ENCODE data around the gene PITPNM1. TPM values are rescaled to one million over a fixed set of nuclear protein-coding genes. Genes with fewer than 3 reads are reported as not detected.

Gene PITPNM1
- total RNA-seq, 1 experiment from 2014 or later = 55.9 TPM

GRCh38 chr11:67520856-67521824, 16.0 kb upstream of the PITPNM1 start:
- H3K36me3 ChIP-seq (ENCODE audit: insufficient read depth, low read length, poor library complexity, severe bottlenecking) = no peaks in the 10 kb centered on the region
- no TSS peak for BruUV-seq (replicated peaks)
- H3K27me3 ChIP-seq (replicated peaks; ENCODE audit: insufficient read depth, low read depth, low read length, poor library complexity) = no peaks in the 10 kb centered on the region
- CTCF ChIA-PET = no interaction called here
- POLR2A ChIA-PET (ENCODE audit: low non-redundant PET) = no interaction called here
- no peak overlapping the region for H3K4me3 ChIP-seq (ENCODE audit: low read depth, low read length, poor library complexity, severe bottlenecking)
- DNase-seq (ENCODE audit: low spot score) = no peak
- intact Hi-C loops (cut with micrococcal nuclease; ENCODE audit: unreplicated experiment) = no loop called here
- H3K9me3 ChIP-seq (ENCODE audit: low read depth, low read length, poor library complexity, severe bottlenecking) = no peaks in the 10 kb centered on the region
- no peak for TF ChIP-seq EZH2 (IDR thresholded peaks at IDR 0.05; ENCODE audit: borderline replicate concordance, low read depth, low read length, poor library complexity, severe bottlenecking)
- TF ChIP-seq CTCF (conservative IDR thresholded peaks at IDR 0.05; ENCODE audit: low read depth, low read length) = no peak
- no peak overlapping the region for H3K27ac ChIP-seq (ENCODE audit: low read depth, low read length, poor library complexity, severe bottlenecking)
- no peaks in the 10 kb centered on the region for H3K4me1 ChIP-seq (ENCODE audit: insufficient read depth, low read length, poor library complexity, severe bottlenecking)

GRCh38 chr11:67519726-67520125, 14.6 kb upstream of the PITPNM1 start:
- no peaks in the 10 kb centered on the region for H3K4me1 ChIP-seq (ENCODE audit: insufficient read depth, low read length, poor library complexity, severe bottlenecking)
- DNase-seq (ENCODE audit: low spot score) = no peak
- intact Hi-C loops (cut with micrococcal nuclease; ENCODE audit: unreplicated experiment) = no loop called here
- no peaks in the 10 kb centered on the region for H3K27me3 ChIP-seq (replicated peaks; ENCODE audit: insufficient read depth, low read depth, low read length, poor library complexity)
- POLR2A ChIA-PET (ENCODE audit: low non-redundant PET) = interaction anchor here (0.7 kb wide), 1 partner anchor 403 kb away, joined by 4 read pairs; no protein-coding TSS in a partner anchor
- no peak overlapping the region for H3K4me3 ChIP-seq (ENCODE audit: low read depth, low read length, poor library complexity, severe bottlenecking)
- H3K27ac ChIP-seq (ENCODE audit: low read depth, low read length, poor library complexity, severe bottlenecking) = no peak overlapping the region
- H3K9me3 ChIP-seq (ENCODE audit: low read depth, low read length, poor library complexity, severe bottlenecking) = no peaks in the 10 kb centered on the region
- CTCF ChIA-PET = no interaction called here
- BruUV-seq (replicated peaks) = no TSS peak
- no peaks in the 10 kb centered on the region for H3K36me3 ChIP-seq (ENCODE audit: insufficient read depth, low read length, poor library complexity, severe bottlenecking)
- TF ChIP-seq CTCF (conservative IDR thresholded peaks at IDR 0.05; ENCODE audit: low read depth, low read length) = no peak
- TF ChIP-seq EZH2 (IDR thresholded peaks at IDR 0.05; ENCODE audit: borderline replicate concordance, low read depth, low read length, poor library complexity, severe bottlenecking) = no peak

DNA sequence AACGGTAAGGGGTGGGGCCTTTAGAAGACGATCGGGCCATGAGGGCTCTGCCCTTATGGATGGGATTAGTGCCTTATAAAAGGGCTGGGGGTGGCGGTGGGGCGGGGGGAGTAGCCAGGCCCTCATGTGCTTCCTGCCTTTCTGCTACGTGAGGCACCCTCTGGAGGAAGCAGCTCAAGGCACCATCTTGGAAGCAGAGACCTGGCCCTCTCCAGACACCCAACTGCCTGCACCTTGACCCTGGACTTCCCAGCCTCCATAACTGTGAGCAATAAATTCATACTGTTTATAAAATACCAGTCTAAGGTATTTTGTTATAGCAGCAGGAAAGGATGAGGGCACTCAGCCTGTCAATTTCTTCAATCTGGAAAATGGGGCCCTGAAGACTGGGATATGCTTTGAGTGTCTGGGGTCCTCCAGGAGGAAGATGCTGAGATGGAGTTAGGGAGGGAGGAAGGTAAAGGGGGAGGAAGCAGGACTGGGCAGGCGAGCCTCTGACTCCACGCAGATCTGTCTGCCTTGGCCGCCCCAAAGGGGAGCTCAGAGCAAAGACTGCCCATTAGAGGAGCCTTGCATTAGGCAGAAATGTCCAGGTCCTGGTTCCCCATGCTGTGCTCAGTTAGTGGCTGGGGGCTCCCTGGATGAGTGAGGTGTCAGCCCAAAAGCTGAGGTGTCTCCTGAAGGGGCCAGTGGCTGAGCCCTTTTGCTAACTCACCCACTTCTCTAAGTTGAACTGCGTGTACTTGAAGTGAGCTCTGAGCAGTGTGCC, 12.8 kb upstream of the PITPNM1 start:
- POLR2A ChIA-PET (ENCODE audit: low non-redundant PET) = no interaction called here
- no peaks in the 10 kb centered on the region for H3K4me1 ChIP-seq (ENCODE audit: insufficient read depth, low read length, poor library complexity, severe bottlenecking)
- CTCF ChIA-PET = no interaction called here
- H3K4me3 ChIP-seq (ENCODE audit: low read depth, low read length, poor library complexity, severe bottlenecking) = no peak overlapping the region
- no peak for DNase-seq (ENCODE audit: low spot score)
- no TSS peak for BruUV-seq (replicated peaks)
- H3K36me3 ChIP-seq (ENCODE audit: insufficient read depth, low read length, poor library complexity, severe bottlenecking) = no peaks in the 10 kb centered on the region
- TF ChIP-seq CTCF (conservative IDR thresholded peaks at IDR 0.05; ENCODE audit: low read depth, low read length) (no peak), EZH2 (IDR thresholded peaks at IDR 0.05; ENCODE audit: borderline replicate concordance, low read depth, low read length, poor library complexity, severe bottlenecking) (no peak)
- no peak overlapping the region for H3K27ac ChIP-seq (ENCODE audit: low read depth, low read length, poor library complexity, severe bottlenecking)
- no peaks in the 10 kb centered on the region for H3K9me3 ChIP-seq (ENCODE audit: low read depth, low read length, poor library complexity, severe bottlenecking)
- intact Hi-C loops (cut with micrococcal nuclease; ENCODE audit: unreplicated experiment) = no loop called here
- no peaks in the 10 kb centered on the region for H3K27me3 ChIP-seq (replicated peaks; ENCODE audit: insufficient read depth, low read depth, low read length, poor library complexity)

Measured in A673 (cell line).